COLO668 (cell line): ENCODE results near the gene PRUNE2.

Source experiments
- DNase-seq: peaks from one replicate; lab custom pipeline; 2025; ENCODE audit not compliant: unreplicated experiment; lab: John Stamatoyannopoulos, UW

PRUNE2 gene

DNA sequence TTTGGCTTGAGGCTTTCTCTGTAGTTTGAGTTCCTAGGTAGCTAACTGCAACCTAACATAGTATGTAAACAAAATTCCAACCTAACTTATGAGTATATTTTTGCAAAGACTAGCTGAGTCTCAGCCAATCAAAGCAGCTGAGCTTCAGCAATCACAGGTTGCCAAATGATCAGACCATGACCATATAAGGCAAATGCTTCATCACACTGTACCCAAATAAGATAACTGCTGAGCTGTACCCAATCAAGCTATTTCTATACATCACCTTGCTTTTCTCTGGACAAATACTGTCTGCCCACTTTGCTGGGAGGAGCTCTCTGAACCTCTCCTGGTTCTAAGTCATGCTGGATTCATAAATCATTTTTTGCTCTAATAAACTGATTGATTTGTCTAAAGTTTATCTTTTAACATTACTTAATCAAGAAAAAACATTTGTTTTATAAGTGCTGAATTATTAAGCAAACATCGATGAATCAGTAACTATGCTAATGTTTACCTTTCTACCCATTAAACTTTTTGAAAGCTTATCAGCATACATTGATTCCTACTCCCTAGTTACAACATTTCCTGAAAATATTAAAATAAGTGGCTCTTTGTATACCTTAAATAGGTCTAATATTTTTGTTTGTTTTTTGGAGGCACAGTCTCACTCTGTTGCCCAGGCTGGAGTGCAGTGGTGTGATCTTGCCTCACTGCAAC is 271.4 kb downstream of the PRUNE2 start:
- DNase-seq = no peak

DNA sequence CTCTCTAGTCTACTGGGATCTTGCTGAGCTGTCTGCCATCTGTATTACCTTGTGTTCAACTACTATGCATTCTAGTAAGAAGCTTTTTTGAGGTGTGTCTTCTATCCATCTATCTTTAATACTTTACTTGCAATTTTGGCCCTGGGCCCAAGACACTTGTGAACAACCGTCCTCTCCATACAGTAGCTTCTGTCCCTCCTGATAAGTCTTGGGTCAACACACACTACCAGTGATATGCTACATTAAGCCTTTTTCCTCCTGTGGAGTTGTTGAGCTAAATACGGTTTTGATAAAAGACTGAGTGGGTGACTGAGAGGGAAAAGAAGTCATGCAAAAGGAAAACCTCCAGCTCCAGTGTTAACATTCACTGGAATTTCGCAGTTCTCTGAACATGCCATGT is 275.0 kb downstream of the PRUNE2 start:
- no peak for DNase-seq

DNA sequence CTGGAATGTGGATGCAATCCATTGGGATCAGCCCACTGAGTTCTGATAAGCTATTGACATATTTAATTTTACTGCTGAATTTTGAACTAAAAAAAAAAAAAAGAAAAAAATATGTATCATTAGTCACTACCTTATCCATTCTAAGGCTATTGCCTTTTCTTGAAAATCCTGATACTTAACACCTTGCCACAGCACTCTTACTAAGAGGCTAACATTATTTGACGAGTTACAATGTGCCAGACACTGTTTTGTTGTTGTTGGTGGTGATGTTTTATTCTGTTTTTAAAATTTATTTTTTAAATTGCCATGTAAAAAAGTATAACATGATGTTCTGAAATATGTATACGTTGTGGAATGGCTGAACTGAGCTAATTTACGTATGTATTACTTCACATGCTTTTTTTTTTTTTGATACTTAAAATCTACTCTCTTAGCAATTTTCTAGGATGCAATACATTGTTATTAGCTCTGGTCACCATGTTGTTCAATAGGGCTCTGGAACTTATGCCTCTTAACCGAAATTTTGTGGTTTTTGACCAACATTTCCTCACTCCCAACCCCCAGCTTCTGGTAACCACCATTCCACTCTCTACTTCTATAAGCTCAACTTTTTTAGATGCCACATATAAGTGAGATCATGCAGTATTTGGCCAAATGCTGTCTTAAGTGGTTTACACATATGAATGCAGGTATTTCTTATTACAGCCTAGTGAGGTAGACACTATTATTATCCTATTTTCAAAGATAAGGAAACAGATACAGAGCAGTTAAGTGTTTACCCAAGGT is 276.5 kb downstream of the PRUNE2 start:
- DNase-seq = no peak

DNA sequence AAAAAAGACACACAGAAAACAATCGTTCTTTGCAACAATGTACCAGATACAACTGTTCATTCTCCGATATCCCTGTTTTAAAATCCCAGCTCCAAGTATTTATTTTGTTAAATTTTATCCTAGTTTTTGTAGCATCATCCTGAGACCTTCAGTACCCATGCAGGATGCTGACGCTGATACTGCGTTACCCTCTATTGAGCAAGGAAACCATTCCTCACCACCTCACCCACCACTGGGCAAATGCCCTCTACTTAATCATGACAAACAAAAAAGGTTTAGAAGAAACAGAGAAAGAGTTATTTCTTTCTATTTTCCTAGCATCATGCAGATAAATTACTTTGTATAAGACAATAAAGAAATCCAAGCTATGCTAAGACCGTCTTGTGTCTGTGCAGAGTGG is 277.8 kb downstream of the PRUNE2 start:
- DNase-seq = no peak

DNA sequence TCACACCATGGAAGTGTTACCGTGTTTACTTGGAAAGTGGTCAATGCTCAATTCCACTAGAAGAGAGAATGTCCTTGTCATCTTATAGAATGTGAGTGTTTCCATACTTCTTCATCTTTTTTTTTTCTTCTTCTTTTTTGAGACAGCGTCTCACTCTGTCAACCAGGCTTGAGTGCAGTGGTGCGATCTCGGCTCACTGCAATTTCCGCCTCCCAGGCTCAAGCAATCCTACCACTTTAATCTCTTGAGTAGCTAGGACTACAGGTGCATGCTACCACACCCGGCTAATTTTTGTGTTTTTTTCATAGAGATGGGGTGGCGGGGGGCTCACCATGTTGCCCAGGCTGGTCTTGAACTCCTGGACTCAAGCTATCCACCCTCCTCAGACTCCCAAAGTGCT is 278.9 kb downstream of the PRUNE2 start:
- DNase-seq = no peak

DNA sequence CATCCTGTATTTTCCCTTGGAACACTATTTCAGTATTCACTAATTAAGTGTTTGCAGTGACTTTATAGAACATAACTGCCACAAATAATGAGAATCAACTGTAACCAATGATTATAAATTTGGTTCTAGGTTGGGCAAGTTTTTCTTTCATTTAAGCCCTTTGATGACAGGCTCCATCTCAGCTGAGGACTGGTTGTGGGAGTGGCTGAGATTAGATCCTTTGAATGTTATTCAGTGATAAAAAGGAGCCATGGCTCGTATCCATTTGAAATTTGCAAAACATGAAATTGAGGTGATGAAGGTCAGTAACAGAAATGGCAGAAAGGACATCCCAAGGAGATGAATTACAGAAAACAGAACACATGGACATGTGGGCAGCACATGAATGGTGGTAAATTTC is 279.8 kb downstream of the PRUNE2 start:
- no peak for DNase-seq

DNA sequence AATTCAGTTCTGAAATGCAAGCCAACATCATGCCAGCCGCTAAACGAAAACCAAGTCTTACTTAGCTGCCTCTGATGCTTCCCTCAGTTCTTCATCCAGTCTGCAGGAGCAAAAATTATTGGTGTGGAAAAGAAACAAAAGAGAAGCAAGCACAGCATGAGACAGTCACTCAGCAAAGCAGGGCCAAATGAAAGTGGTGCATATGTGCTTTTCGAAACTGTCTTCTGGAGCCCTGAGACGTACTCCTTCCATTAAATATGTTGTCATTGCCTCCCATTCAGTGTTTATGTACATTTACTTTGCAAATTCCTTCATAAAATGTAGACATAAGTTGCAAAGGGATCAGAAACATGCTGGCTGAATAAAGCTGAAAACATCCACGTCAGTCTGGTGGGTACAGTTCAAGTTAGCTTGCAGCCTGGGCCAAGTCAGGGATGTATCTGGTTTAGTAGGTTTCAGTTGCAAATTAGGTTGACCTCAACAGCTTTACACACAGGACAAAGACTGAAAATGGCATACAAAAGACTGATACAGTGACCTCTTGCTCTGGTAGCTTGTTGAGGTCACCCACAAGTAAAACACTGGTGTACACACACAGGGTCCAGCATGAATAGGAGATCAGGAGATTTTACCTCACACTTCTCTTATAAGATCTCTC is 281.4 kb downstream of the PRUNE2 start:
- no peak for DNase-seq

DNA sequence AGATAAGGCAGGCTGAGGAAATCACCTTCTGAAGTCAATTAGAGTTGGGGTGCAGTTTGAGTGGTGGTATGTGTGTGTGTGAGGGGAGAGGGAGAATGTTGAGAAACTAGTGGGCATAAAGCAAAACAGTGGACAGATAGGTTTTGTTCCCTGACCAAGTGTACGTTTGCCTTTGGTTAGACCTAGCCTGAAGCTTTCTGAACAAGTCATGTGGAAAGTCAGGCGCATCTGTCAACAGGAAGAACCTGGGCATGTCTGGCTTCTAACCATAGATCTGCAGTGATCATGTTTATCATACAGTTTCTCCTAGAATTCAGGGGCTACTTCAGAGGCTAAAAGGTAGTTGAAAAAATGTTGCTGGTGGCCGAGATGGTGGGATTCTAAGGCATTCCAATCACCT is 284.9 kb downstream of the PRUNE2 start:
- no peak for DNase-seq

DNA sequence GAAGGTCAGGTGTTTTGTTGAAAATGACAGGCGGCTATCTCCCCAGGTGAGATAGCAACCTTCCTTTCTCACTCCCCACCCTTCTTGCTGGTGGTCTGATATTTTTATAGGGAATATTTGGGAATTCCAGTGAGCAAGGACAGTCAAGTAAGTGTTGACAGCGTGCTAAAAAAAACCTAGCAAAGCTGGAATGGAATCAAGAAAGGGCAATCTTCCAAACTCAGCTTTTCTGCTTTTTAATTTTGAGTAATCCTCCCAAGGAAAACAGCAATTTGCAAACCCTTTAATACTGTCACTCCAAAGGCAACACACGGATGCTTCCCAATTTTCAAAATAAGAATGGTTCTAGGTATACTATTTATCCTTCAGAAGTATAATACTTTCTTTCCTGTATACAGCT is 285.3 kb downstream of the PRUNE2 start:
- DNase-seq = no peak

DNA sequence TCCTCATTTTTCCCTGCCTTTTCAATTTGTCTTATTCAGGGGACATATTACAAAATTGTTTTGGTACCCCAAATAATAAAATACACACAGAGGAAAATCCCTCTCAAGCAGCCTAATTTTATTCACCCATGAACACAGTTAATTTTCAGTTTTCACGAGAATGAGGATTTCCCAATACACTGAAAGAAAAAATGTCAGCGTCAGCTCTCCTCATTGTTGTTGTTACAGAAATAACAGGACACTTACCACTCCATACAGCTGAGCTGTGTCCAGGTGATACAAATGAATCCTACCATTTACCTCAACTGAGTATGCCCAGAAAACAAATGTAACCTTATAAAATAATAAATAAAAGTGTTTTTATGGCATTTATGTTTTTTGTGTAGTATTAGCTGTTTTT is 286.3 kb downstream of the PRUNE2 start:
- DNase-seq = no peak

DNA sequence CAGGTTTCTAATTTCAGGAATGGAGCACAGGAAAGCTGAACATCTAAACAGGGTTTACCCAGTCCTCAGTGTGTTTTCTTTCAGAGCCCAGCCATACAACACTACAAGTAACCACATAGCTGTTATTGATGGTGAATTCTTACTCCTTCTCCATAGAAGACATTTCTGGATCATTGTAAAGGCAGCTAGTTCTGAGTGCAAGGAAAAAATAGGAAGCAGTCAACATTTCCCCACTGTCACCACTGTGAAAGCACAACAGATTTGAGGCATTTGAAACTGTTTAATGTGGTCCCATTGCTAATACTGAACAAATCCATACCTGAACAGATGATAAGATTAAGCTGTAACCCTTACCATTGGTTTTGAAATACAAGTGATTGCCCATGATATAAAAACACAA is 286.7 kb downstream of the PRUNE2 start:
- DNase-seq = no peak

DNA sequence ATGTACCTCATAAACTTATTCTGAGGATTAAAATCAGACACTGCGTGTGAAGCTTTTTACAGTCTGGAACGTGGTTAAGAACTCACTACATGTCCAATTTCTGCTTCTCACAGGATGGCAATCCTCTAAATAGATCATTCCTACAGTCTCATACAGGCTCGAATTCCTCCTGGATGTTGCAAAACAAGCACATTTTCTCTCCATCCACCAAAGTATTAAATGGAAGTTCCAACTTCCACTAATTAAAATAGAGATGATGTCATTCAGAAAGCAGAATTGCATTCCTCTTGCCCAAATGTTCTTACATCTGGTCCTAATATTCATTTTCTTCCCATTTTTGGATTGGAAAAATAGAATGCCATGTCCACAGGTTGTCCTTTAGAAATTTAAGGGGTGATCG is 287.2 kb downstream of the PRUNE2 start:
- DNase-seq = no peak

DNA sequence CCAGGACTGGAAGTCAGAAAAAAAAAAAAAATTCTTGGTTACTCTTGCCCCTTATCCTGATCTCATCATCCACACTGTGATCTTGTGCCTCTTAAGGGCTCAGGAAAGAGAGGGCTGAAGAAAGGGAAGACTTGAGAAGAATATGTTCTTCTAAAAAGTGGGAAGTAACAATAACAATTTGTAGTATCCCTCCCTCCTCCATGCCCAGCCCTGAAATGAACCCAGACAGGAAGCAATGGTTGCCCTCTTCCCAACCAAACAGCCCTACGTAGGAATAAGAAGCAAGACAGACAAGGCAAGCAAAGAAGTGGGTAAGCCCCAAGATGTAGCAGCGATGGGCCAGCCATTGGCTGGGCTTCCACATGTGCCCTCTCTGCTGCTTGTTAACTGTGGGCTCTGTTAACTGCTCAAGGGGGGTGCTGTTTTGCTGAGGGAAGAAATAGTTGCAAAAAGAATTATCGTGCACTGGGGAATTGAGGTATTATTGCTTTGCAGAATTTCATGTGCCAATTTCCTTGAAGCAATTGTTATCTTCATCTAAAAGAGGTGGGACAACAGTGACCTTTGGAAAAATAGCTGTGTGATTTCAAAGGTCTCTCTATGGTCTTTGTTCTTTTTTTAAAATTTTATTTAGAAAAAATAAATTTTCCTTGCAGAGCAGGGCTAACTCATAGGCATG is 288.3 kb downstream of the PRUNE2 start:
- DNase-seq = no peak

DNA sequence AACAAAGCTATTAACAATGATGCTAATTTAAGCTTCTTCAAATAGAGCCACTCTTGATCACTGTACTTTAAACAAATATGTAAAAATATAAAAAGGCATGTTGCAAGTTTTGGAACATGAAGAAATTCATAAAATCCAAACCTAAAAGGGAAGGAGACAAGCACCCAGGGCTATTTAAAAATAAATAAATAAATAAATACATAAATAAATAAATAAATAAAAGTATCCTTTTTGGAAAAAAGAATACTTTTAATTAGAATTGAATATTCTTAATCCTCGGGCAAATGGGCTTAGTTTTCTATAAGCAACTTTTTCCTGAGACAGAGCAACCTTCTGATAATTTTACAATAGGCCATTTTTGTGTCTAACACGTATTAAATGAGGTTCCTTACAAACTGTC is 289.1 kb downstream of the PRUNE2 start:
- no peak for DNase-seq

DNA sequence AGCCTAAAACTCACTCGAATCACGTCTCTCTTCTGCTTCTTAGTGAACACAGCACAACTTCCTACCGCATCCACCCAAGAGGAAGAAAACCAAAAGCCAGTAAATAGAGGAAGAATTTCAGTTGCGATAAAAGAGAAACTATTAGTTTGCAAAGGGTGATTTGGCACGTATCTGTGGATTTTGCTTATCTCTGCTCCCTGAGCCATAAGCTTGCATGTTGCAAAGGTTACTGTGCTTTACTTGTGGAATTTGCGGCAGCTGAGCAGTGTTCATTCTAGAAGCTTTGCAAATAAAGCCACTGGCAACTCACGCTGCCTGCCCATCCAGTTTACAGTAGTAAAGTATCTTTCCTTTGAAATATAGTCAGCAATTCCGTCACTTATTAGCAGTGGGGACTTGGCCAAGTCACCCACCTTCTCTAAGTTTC is 290.7 kb downstream of the PRUNE2 start:
- DNase-seq = no peak

DNA sequence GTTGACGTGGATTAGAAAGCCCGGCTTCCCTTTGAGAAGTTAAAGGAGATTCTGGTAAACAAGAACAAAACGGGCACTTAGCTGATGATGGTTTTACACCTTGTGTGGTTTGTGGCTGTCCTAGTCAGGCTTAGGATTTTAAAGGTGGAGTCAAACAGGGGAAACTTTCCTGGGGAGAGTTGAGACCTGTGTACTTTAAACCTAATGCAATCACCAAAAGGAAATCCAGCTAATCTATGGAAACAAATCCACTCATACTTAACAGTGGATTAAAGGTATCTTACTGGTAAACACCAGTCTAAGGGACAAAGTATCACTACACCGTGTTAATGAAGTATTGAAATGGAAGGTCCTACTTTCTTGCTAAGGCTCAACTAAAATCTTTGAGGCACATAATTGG is 291.9 kb downstream of the PRUNE2 start:
- DNase-seq = no peak

DNA sequence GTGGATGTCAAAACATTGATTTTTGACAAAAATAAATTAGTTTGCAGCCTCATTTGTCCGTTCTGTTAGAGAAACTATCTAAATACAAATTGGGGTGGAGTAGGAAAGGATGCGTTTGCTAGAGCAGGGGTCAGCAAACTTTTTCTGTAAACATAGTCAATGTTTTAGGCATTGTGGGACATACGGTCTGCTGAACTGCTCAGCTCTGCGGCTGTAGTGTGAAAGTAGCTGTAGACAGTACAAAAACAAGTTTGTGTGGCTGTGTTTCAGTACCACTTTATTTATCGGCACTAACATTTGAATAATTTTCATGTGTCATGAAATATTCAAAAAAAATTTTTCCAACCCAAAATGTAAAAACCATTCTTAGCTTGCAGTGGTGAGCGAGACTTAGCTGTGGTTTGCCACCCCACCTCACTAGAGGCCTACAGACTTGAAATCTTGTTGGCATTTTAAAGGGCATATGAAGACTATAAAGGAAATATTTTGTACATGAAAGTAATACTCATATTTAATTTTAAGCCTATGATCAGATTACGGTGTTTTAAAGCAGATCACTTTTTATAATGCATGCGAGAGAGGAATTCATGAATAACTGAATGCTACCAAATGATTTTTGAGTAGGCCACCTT is 292.6 kb downstream of the PRUNE2 start:
- DNase-seq = no peak

DNA sequence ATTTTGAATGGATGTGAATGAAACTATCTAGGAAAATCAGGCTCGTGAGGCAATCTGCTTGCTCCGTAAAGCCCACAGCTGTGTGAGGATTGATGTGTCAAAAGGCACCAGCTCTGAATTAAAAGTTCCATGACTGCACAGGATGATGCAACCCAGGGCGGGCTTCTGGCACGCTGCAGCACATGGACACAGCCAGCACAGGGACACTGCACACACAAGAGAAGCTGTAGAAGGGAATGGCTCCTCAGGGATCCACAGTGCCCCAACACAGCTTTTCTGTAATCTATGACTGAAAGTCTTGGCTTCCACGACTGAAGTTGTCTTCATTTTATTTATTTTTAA is 295.9 kb downstream of the PRUNE2 start:
- no peak for DNase-seq

DNA sequence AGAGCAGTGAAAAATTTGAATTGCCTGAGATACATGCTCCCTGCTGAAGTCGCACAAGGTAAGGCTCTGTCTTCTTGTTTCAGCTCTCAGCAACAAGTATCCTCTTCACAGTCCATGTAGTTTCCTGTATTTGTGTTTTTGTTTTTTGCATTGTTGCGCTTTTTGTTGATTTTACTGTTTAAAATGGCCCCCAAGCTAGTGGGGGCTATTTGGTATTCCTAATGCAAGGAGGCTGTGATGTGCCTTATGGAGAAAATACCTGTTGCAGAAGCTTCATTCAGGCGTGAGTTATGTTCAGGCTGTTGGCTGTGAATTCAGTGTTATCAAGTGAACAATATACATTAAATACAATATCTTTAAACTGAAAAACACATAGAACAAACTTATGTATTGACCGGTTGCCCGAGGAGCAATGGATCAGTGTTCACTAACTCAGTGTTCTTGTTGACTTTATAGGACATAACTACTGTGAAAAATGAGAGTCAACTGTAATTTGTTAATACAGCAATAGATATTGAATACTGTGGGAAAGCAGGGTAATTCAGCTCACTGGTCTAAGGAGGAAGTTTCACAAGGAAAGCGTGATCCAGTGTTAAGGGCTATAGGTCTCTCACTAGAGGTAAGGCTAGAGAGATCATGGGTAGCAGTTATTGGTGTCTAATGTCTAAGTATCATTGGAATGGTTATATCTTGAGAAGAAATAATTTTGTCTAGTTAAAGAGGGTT is 296.5 kb downstream of the PRUNE2 start:
- no peak for DNase-seq

DNA sequence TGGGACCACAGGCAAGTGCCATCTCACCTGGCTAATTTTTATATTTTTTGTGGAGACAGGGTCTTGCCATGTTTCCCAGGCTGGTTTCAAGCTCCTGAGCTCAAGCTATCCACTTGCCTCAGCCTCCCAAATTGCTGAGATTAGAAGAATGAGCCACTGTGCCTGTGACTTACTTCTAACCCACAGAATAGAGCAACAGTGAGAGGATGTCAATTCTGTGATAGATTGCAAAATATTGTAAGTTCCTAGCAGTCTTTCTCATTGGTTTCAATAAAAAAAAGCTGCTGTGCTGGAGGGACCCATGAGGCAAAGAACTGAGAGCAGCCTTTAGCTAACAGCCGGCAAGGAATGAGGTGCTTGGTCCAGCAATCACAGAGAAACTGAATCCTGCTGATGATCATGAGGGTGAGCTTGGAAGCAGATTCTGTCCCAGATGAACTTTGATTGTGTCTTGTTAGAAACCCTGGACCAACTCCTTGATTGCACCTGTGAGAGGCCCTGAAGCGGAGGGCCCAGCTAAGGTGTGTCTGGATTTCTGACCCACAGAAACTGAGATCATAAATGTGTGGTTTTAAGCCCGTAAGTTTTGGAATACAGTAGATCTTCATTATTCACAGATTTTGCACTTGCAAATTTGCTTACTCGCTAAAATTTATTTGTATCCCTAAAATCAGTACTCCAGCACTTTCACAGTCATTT is 297.2 kb downstream of the PRUNE2 start:
- DNase-seq = no peak
